Spleen (tissue), 11 donors: ENCODE results near the gene OGDH. TPM values are rescaled to one million over a fixed set of nuclear protein-coding genes. Genes with fewer than 3 reads are reported as not detected.
A peak's percentile ranks its signal among the peaks of the same experiment; 100 is the strongest.

Experiments
- DNase-seq: peaks from one replicate; pipeline ENCODE4 v3.0.0-alpha.2; 2020
- H3K27ac ChIP-seq, 8 donors: fragments of 200-600 bp; sonication (generic) in 7 of 8; 1 replicate in 4 of 8; 2 replicates in 4 of 8; pipeline versions ENCODE4 v1.5.0 to v1.8.0; 2016 to 2021; ENCODE audit warnings: inconsistent platforms in 4 of 8, mild to moderate bottlenecking in 4 of 8, moderate library complexity in 1 of 8
- H3K27me3 ChIP-seq, 7 donors: fragments of 200-600 bp; sonication (generic) in 6 of 7; replicated peaks in 1 of 7; 1 replicate in 4 of 7; 2 replicates in 3 of 7; pipeline versions ENCODE4 v1.5.0 to v1.8.0; 2016 to 2021; ENCODE audit warnings: inconsistent platforms in 3 of 7, mild to moderate bottlenecking in 1 of 7
- H3K36me3 ChIP-seq, 6 donors: fragments of 200-600 bp; sonication (generic) in 5 of 6; 1 replicate in 4 of 6; 2 replicates in 2 of 6; pipeline versions ENCODE4 v1.5.0 to v1.8.0; 2016 to 2021; ENCODE audit warnings: inconsistent platforms in 2 of 6
- H3K4me1 ChIP-seq, 6 donors: fragments of 200-600 bp; sonication (generic) in 5 of 6; 1 replicate in 3 of 6; 2 replicates in 3 of 6; pipeline versions ENCODE4 v1.5.0 to v1.8.0; 2016 to 2021; ENCODE audit warnings: inconsistent platforms in 3 of 6
- H3K4me3 ChIP-seq, 8 donors: fragments of 200-600 bp; sonication (generic) in 7 of 8; 1 replicate in 4 of 8; 2 replicates in 4 of 8; pipeline versions ENCODE4 v1.5.0 to v1.8.0; 2016 to 2021; ENCODE audit warnings: inconsistent platforms in 4 of 8, mild to moderate bottlenecking in 4 of 8, moderate library complexity in 2 of 8
- H3K9me3 ChIP-seq, 8 donors: fragments of 200-600 bp; sonication (generic) in 7 of 8; 1 replicate in 4 of 8; 2 replicates in 4 of 8; pipeline versions ENCODE4 v1.5.0 to v1.8.0; 2016 to 2021; ENCODE audit warnings: inconsistent platforms in 4 of 8
- POLR2A ChIP-seq, 3 donors: fragments of 450-650 bp; IDR thresholded peaks; one replicate each; pipeline ENCODE4 v1.5.1; 2017; ENCODE audit warnings: antibody characterized with exemption in 3 of 3, mild to moderate bottlenecking in 1 of 3
- POLR2AphosphoS5 ChIP-seq, 3 donors: sonication (generic); formaldehyde crosslinking; IDR thresholded peaks; one replicate each; pipeline ENCODE4 v1.5.1; 2017; ENCODE audit warnings: antibody characterized with exemption in 3 of 3
- WGBS, 5 donors: extraction: QIAGEN DNeasy Blood & Tissue Kit in 3 of 5; methylation state at CpG; one replicate each; pipeline versions ENCODE4 v1.1.5 to v1.1.7; 2013 to 2018; 5-methylcytosine and 5-hydroxymethylcytosine counted together
- intact Hi-C: fragments of 100-400 bp; cut with DNase I; formaldehyde crosslinking; loops from one replicate; pipeline ENCODE4 v1.15.0; 2023; ENCODE audit warnings: low total_unique reads
- polyA plus RNA-seq, 3 donors: library from polyadenylated mRNA; stranded (reverse); fragments of 200-250 nt; gene quantifications; one replicate each; pipeline ENCODE4 v1.2.1, GENCODE V29; 2013
- total RNA-seq, 7 donors: library from RNA; depleted of rRNA in 3 of 7; stranded (reverse); fragments of >200 nt in 3 of 7; fragmentation: NEBNext Ultra II Directional in 4 of 7; extraction: Animal tissue kit (Norgen Biotek cat#: 25700) in 4 of 7; gene quantifications; one replicate each; pipeline versions ENCODE4 v1.1.0 to v1.2.1, GENCODE V29; 2016 to 2021
- TF ChIP-seq, protein P1 (sequence below), 11 experiments: fragments of 200-600 bp in 7 of 11; fragments of 450-650 bp in 4 of 11; sonication (generic) in 4 of 11; IDR thresholded peaks in 8 of 11; conservative IDR thresholded peaks in 3 of 11; 1 replicate in 7 of 11; 2 replicates in 4 of 11; pipeline versions ENCODE4 v1.4.0 to v1.8.0; 2016 to 2021; ENCODE audit warnings: antibody characterized with exemption in 11 of 11, inconsistent platforms in 4 of 11, mild to moderate bottlenecking in 1 of 11
- donor health status: healthy with polysubstance abuse.
- donor health status: DM: no; HTN: no; CAD: no; lungs with moderate emphysema.
- donor health status: DM: no; HTN: no; CAD: no.
- donor health status: Bipolar disorder and iron deficiency.
- donor health status: healthy.
- donor health status: DM: no; HTN: no; CAD: no.
- donor health status: DM: yes; HTN: yes; CAD: no.

OGDH gene
- total and polyA plus RNA-seq, 10 donors: 15.7 to 120 (median 86.4) TPM

DNA sequence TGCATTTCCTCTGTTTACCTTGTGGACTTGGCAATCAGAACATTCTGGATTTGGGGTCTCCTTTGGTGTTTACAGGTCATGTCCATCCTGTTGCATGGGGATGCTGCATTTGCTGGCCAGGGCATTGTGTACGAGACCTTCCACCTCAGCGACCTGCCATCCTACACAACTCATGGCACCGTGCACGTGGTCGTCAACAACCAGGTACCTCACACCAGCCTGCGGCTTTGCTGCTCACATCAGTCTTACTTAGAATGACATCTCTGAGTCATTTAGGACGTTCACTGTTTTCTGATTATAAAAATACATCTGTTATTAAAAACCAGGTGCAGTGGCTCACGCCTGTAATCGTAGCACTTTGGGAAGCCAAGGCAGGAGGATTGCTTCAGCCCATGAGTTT, 75.2 kb downstream of the OGDH start:
- no peak overlapping the region for H3K27ac ChIP-seq
- H3K4me3 ChIP-seq: no peak overlapping the region
- 95 to 98% (median 96%) methylated on average over 9 of the region's 9 CpGs for WGBS, 5 donors
- H3K36me3 ChIP-seq: peaks cover 0 to 95% (median 57%) of the 10 kb centered on the region in 6 donors
- no peaks in the 10 kb centered on the region for H3K9me3 ChIP-seq
- intact Hi-C loops: no loop called here
- DNase-seq: peak; percentile 35
- no peaks in the 10 kb centered on the region for H3K27me3 ChIP-seq
- no peak for TF ChIP-seq POLR2AphosphoS5 (IDR thresholded peaks at IDR 0.05)
- TF ChIP-seq, protein P1, sequence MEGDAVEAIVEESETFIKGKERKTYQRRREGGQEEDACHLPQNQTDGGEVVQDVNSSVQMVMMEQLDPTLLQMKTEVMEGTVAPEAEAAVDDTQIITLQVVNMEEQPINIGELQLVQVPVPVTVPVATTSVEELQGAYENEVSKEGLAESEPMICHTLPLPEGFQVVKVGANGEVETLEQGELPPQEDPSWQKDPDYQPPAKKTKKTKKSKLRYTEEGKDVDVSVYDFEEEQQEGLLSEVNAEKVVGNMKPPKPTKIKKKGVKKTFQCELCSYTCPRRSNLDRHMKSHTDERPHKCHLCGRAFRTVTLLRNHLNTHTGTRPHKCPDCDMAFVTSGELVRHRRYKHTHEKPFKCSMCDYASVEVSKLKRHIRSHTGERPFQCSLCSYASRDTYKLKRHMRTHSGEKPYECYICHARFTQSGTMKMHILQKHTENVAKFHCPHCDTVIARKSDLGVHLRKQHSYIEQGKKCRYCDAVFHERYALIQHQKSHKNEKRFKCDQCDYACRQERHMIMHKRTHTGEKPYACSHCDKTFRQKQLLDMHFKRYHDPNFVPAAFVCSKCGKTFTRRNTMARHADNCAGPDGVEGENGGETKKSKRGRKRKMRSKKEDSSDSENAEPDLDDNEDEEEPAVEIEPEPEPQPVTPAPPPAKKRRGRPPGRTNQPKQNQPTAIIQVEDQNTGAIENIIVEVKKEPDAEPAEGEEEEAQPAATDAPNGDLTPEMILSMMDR (IDR thresholded peaks at IDR 0.05 in 8 of 11, conservative IDR thresholded peaks at IDR 0.05 in 3 of 11): no peak
- TF ChIP-seq POLR2A (IDR thresholded peaks at IDR 0.05): no peak
- peaks cover 0 to 15% (median 0%) of the 10 kb centered on the region in 6 donors for H3K4me1 ChIP-seq

- no peaks in the 10 kb centered on the region for H3K4me1 ChIP-seq
- peaks cover 0 to 95% (median 45%) of the 10 kb centered on the region in 6 donors for H3K36me3 ChIP-seq
- WGBS, 5 donors: 33 to 83% (median 70%) methylated on average over 1 of the region's 1 CpG
- no peak for TF ChIP-seq POLR2AphosphoS5 (IDR thresholded peaks at IDR 0.05)
- TF ChIP-seq, protein P1 (IDR thresholded peaks at IDR 0.05 in 8 of 11, conservative IDR thresholded peaks at IDR 0.05 in 3 of 11): no peak
- no peak for TF ChIP-seq POLR2A (IDR thresholded peaks at IDR 0.05)
- no peak overlapping the region for H3K27ac ChIP-seq
- DNase-seq: peak; percentile 1
- intact Hi-C loops: no loop called here
- no peaks in the 10 kb centered on the region for H3K27me3 ChIP-seq
- H3K4me3 ChIP-seq: no peak overlapping the region
- no peaks in the 10 kb centered on the region for H3K9me3 ChIP-seq
These were observed 79.3 kb downstream of the OGDH start for GRCh38 chr7:44685723-44686122.

DNA sequence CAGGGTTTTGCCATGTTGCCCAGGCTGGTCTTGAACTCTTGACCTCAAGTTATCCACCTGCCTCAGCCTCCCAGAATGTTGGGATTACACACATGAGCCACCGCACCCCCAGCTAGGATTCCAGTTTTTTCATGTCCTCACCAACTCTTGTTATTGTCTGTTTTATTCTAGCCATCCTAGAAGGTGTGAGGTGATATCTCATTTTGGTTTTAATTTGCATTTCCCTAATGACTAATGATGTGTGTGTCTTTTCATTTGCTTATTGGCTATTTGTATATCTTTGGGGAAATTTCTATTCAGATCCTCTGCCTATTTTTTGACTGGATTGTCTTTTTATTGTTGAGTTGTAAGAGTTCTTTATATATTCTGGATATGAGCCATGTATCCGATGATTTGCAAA, 83.0 kb downstream of the OGDH start:
- no peaks in the 10 kb centered on the region for H3K9me3 ChIP-seq
- no peak overlapping the region for H3K27ac ChIP-seq
- TF ChIP-seq POLR2AphosphoS5 (IDR thresholded peaks at IDR 0.05): no peak
- no peak for TF ChIP-seq POLR2A (IDR thresholded peaks at IDR 0.05)
- TF ChIP-seq, protein P1 (IDR thresholded peaks at IDR 0.05 in 8 of 11, conservative IDR thresholded peaks at IDR 0.05 in 3 of 11): no peak
- peaks cover 0 to 95% (median 32%) of the 10 kb centered on the region in 6 donors for H3K36me3 ChIP-seq
- 93 to 99% (median 97%) methylated on average over 2 of the region's 2 CpGs for WGBS, 5 donors
- H3K27me3 ChIP-seq: no peaks in the 10 kb centered on the region
- intact Hi-C loops: no loop called here
- peak; percentile 1 for DNase-seq
- no peak overlapping the region for H3K4me3 ChIP-seq
- no peaks in the 10 kb centered on the region for H3K4me1 ChIP-seq

GRCh38 chr7:44693641-44694313, 87.3 kb downstream of the OGDH start:
- Histone ChIP-seq H3K4me3 (no peak overlapping the region), H3K27me3 (no peaks in the 10 kb centered on the region), H3K27ac (no peak overlapping the region), H3K4me1 (no peaks in the 10 kb centered on the region), H3K36me3 (peaks cover 4 to 100% (median 61%) of the 10 kb centered on the region in 6 donors), H3K9me3 (no peaks in the 10 kb centered on the region)
- TF ChIP-seq POLR2AphosphoS5 (IDR thresholded peaks at IDR 0.05): peak in 1 of 3 donors; percentile 23
- TF ChIP-seq, protein P1 (IDR thresholded peaks at IDR 0.05 in 8 of 11, conservative IDR thresholded peaks at IDR 0.05 in 3 of 11): no peak
- intact Hi-C loops: no loop called here
- 94 to 97% (median 95%) methylated on average over 19 of the region's 19 CpGs for WGBS, 5 donors
- no peak for DNase-seq
